ENCODE results near the gene MCF2L2. TPM values are rescaled to one million over a fixed set of nuclear protein-coding genes. Genes with fewer than 3 reads are reported as not detected.

MCF2L2 gene
- total and polyA plus RNA-seq, 4 donors = 0.13 to 1.0 (median 0.54) TPM

- no peaks in the 10 kb centered on the region for H3K9me3 ChIP-seq (ENCODE audit: control insufficient read depth, low read length)
- 92 to 96% methylated on average over 5 of the region's 5 CpGs for WGBS, 2 donors
Observed at GRCh38 chr3:183396662-183397391, 31.6 kb downstream of the MCF2L2 start.

GRCh38 chr3:183394150-183394549 lies 34.3 kb downstream of the MCF2L2 start:
- Histone ChIP-seq H3K9me3 (ENCODE audit: control insufficient read depth, low read length) (no peaks in the 10 kb centered on the region), H3K4me1 (ENCODE audit: control insufficient read depth in 1 of 2, insufficient read depth in 2 of 2, low read length in 2 of 2) (no peaks in the 10 kb centered on the region), H3K27me3 (ENCODE audit: control insufficient read depth in 1 of 2, insufficient read depth in 2 of 2, low read length in 1 of 2) (no peaks in the 10 kb centered on the region), H3K27ac (ENCODE audit: low read depth in 1 of 2, low read length in 2 of 2) (no peak overlapping the region), H3K36me3 (ENCODE audit: control insufficient read depth in 1 of 2, insufficient read depth in 2 of 2, low read length in 1 of 2) (no peaks in the 10 kb centered on the region), H3K4me3 (ENCODE audit: low read length in 2 of 2) (no peak overlapping the region)
- intact Hi-C loops (cut with DNase I) = no loop called here
- WGBS, 2 donors = 75 to 76% methylated on average over 6 of the region's 6 CpGs
- no peak for ATAC-seq (ENCODE audit: low FRiP score)
- no peak for DNase-seq

More at GRCh38 chr3:183396662-183397391, 31.6 kb downstream of the MCF2L2 start:
- Histone ChIP-seq H3K4me3 (ENCODE audit: low read length in 2 of 2) (no peak overlapping the region), H3K36me3 (ENCODE audit: control insufficient read depth in 1 of 2, insufficient read depth in 2 of 2, low read length in 1 of 2) (no peaks in the 10 kb centered on the region), H3K27me3 (ENCODE audit: control insufficient read depth in 1 of 2, insufficient read depth in 2 of 2, low read length in 1 of 2) (no peaks in the 10 kb centered on the region), H3K27ac (ENCODE audit: low read depth in 1 of 2, low read length in 2 of 2) (no peak overlapping the region), H3K4me1 (ENCODE audit: control insufficient read depth in 1 of 2, insufficient read depth in 2 of 2, low read length in 2 of 2) (no peaks in the 10 kb centered on the region)
- DNase-seq (no peak), ATAC-seq (ENCODE audit: low FRiP score) (no peak)
- intact Hi-C loops (cut with DNase I) = no loop called here

- 3 to 8% methylated on average over 4 of the region's 4 CpGs for WGBS, 2 donors
- intact Hi-C loops (cut with DNase I) = no loop called here
- H3K27ac ChIP-seq (ENCODE audit: low read depth in 1 of 2, low read length in 2 of 2) = no peak overlapping the region
- ATAC-seq (ENCODE audit: low FRiP score) (no peak), DNase-seq (no peak)
- no peaks in the 10 kb centered on the region for H3K27me3 ChIP-seq (ENCODE audit: control insufficient read depth in 1 of 2, insufficient read depth in 2 of 2, low read length in 1 of 2)
- H3K36me3 ChIP-seq (ENCODE audit: control insufficient read depth in 1 of 2, insufficient read depth in 2 of 2, low read length in 1 of 2) = no peaks in the 10 kb centered on the region
- no peak overlapping the region for H3K4me3 ChIP-seq (ENCODE audit: low read length in 2 of 2)
- H3K4me1 ChIP-seq (ENCODE audit: control insufficient read depth in 1 of 2, insufficient read depth in 2 of 2, low read length in 2 of 2) = no peaks in the 10 kb centered on the region
- H3K9me3 ChIP-seq (ENCODE audit: control insufficient read depth, low read length) = no peaks in the 10 kb centered on the region
Observed at GRCh38 chr3:183393625-183394024, 34.8 kb downstream of the MCF2L2 start.

DNA sequence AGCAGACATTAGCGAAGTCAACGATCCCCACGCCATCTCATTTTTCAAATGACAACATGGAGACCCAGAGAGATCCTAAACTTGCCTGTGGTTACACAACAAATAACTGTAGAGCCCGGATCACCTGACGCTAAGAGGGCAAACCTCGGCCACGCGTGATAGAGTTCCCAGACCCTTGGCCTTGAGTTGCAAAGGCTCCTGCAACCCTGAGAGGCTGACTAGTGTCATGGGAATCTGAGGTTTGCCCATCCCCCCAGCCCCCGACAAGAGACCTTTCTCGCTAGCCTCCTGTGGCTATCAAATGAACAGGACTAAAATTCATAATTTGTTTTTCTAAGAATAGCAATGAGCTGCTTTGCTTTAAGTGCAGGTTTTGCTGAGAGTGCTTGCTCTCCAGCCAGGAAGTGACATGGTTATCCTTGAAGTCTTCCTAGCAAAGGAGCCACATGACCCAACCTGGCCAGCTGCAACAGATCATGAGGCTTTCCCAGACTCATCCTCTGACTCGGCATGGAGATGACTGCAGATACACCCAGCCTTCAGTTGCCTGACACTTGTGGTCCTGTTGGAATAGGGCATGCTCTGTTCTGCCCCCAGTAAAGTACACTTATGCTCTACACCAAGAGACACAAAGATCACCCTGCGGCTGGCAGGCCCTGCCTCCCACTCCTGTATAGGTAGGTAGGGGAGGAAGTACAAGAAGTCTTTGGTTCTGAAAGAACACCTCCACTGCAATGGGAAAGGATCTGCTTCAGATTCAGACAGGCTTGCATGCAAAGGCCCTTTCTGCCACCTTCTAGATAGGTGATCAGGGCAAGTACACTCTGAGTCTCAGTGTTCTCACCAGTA lies 36.0 kb downstream of the MCF2L2 start:
- no peak overlapping the region for H3K4me3 ChIP-seq (ENCODE audit: low read length in 2 of 2)
- H3K36me3 ChIP-seq (ENCODE audit: control insufficient read depth in 1 of 2, insufficient read depth in 2 of 2, low read length in 1 of 2) = no peaks in the 10 kb centered on the region
- H3K9me3 ChIP-seq (ENCODE audit: control insufficient read depth, low read length) = no peaks in the 10 kb centered on the region
- ATAC-seq (ENCODE audit: low FRiP score) (no peak), DNase-seq (no peak)
- H3K4me1 ChIP-seq (ENCODE audit: control insufficient read depth in 1 of 2, insufficient read depth in 2 of 2, low read length in 2 of 2) = no peaks in the 10 kb centered on the region
- no peak overlapping the region for H3K27ac ChIP-seq (ENCODE audit: low read depth in 1 of 2, low read length in 2 of 2)
- intact Hi-C loops (cut with DNase I) = no loop called here
- H3K27me3 ChIP-seq (ENCODE audit: control insufficient read depth in 1 of 2, insufficient read depth in 2 of 2, low read length in 1 of 2) = no peaks in the 10 kb centered on the region
- 90 to 95% methylated on average over 12 of the region's 12 CpGs for WGBS, 2 donors

DNA sequence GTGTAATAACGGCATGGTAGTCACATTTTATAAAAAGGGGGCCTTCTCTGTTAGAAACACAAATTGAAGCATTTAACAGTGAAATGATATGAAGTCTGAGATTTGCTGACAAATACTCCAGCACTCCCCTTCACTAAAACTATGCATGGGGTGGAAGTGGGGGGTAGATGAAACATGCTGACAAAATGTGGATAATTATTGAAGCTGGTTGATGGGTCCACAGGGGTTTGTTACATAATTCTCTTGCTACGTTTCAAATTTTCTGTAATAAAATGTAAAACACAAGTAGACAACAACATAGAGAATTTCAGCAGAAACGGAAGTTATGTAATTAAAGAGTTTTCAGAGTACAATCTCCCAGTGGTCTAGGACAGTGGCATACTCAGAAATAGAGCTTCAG lies 37.0 kb downstream of the MCF2L2 start:
- DNase-seq (no peak), ATAC-seq (ENCODE audit: low FRiP score) (no peak)
- Histone ChIP-seq H3K36me3 (ENCODE audit: control insufficient read depth in 1 of 2, insufficient read depth in 2 of 2, low read length in 1 of 2) (no peaks in the 10 kb centered on the region), H3K4me1 (ENCODE audit: control insufficient read depth in 1 of 2, insufficient read depth in 2 of 2, low read length in 2 of 2) (no peaks in the 10 kb centered on the region), H3K27me3 (ENCODE audit: control insufficient read depth in 1 of 2, insufficient read depth in 2 of 2, low read length in 1 of 2) (no peaks in the 10 kb centered on the region), H3K27ac (ENCODE audit: low read depth in 1 of 2, low read length in 2 of 2) (no peak overlapping the region), H3K4me3 (ENCODE audit: low read length in 2 of 2) (no peak overlapping the region), H3K9me3 (ENCODE audit: control insufficient read depth, low read length) (no peaks in the 10 kb centered on the region)
- WGBS, 2 donors = 76 to 97% methylated on average over 3 of the region's 3 CpGs
- intact Hi-C loops (cut with DNase I) = no loop called here

DNA sequence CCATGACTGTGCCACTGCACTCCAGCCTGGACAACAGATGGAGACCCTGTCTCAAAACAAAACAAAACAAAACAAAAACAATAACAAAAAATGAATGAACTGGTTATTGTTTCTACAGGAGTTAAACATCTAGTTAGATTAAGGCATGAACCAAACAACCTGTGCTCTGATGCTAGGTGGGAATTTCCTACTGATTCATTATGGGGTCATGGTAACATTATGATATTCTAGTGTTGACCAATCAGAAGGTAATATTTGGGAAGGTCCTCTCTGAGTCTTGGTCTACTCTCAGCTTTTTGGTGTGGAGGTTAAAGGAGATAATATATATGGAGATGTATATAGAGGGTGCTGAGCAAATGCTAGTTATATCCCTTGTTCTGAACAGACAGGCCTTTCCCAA lies 37.6 kb downstream of the MCF2L2 start:
- ATAC-seq (ENCODE audit: low FRiP score) (no peak), DNase-seq (no peak)
- Histone ChIP-seq H3K27ac (ENCODE audit: low read depth in 1 of 2, low read length in 2 of 2) (no peak overlapping the region), H3K4me1 (ENCODE audit: control insufficient read depth in 1 of 2, insufficient read depth in 2 of 2, low read length in 2 of 2) (no peaks in the 10 kb centered on the region), H3K4me3 (ENCODE audit: low read length in 2 of 2) (no peak overlapping the region), H3K9me3 (ENCODE audit: control insufficient read depth, low read length) (no peaks in the 10 kb centered on the region), H3K36me3 (ENCODE audit: control insufficient read depth in 1 of 2, insufficient read depth in 2 of 2, low read length in 1 of 2) (no peaks in the 10 kb centered on the region), H3K27me3 (ENCODE audit: control insufficient read depth in 1 of 2, insufficient read depth in 2 of 2, low read length in 1 of 2) (no peaks in the 10 kb centered on the region)
- intact Hi-C loops (cut with DNase I) = no loop called here

GRCh38 chr3:183388213-183388895 lies 40.1 kb downstream of the MCF2L2 start:
- 94 to 95% methylated on average over 7 of the region's 7 CpGs for WGBS, 2 donors

DNA sequence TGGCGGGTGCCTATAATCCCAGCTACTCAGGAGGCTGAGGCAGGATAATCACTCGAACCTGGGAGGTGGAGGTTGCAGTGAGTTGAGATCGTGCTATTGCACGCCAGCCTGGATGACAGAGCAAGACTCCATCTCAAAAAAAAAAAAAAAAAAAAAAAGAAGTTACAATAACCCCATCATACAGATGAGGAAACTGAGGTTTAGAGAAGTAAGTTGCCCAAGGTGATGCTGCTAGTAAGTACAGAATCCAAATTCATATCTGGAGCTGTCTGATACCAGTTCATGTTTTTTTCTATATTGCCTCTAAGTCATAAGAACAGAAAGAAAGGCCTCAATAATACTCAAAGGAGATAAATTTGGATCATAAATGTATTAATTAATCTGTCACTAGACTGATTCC lies 40.6 kb downstream of the MCF2L2 start:
- H3K9me3 ChIP-seq (ENCODE audit: control insufficient read depth, low read length) = no peaks in the 10 kb centered on the region
- no peaks in the 10 kb centered on the region for H3K4me1 ChIP-seq (ENCODE audit: control insufficient read depth in 1 of 2, insufficient read depth in 2 of 2, low read length in 2 of 2)
- ATAC-seq (ENCODE audit: low FRiP score) (no peak), DNase-seq (no peak)
- no peaks in the 10 kb centered on the region for H3K27me3 ChIP-seq (ENCODE audit: control insufficient read depth in 1 of 2, insufficient read depth in 2 of 2, low read length in 1 of 2)
- 73 to 74% methylated on average over 4 of the region's 4 CpGs for whole genome bisulfite sequencing, 2 donors
- no peak overlapping the region for H3K27ac ChIP-seq (ENCODE audit: low read depth in 1 of 2, low read length in 2 of 2)
- H3K4me3 ChIP-seq (ENCODE audit: low read length in 2 of 2) = no peak overlapping the region
- H3K36me3 ChIP-seq (ENCODE audit: control insufficient read depth in 1 of 2, insufficient read depth in 2 of 2, low read length in 1 of 2) = no peaks in the 10 kb centered on the region
- intact Hi-C loops (cut with DNase I) = loop anchor here in 1 of 2 donors (10.0 kb wide), 1 partner anchor 133 kb away; the partner anchor contains the start of gene B3GNT5

More at GRCh38 chr3:183388213-183388895, 40.1 kb downstream of the MCF2L2 start:
- intact Hi-C loops (cut with DNase I) = loop anchor here in 1 of 2 donors (10.0 kb wide), 1 partner anchor 134 kb away; the partner anchor contains the start of gene B3GNT5
- ATAC-seq (ENCODE audit: low FRiP score) = no peak
- Histone ChIP-seq H3K4me1 (ENCODE audit: control insufficient read depth in 1 of 2, insufficient read depth in 2 of 2, low read length in 2 of 2) (no peaks in the 10 kb centered on the region), H3K4me3 (ENCODE audit: low read length in 2 of 2) (no peak overlapping the region), H3K27ac (ENCODE audit: low read depth in 1 of 2, low read length in 2 of 2) (no peak overlapping the region), H3K36me3 (ENCODE audit: control insufficient read depth in 1 of 2, insufficient read depth in 2 of 2, low read length in 1 of 2) (no peaks in the 10 kb centered on the region), H3K9me3 (ENCODE audit: control insufficient read depth, low read length) (no peaks in the 10 kb centered on the region), H3K27me3 (ENCODE audit: control insufficient read depth in 1 of 2, insufficient read depth in 2 of 2, low read length in 1 of 2) (no peaks in the 10 kb centered on the region)
- DNase-seq = no peak
